Measurements from ENCODE around the gene CCDC134. TPM values are rescaled to one million over a fixed set of nuclear protein-coding genes. Genes with fewer than 3 reads are reported as not detected.

Gene CCDC134
- total and polyA plus RNA-seq, 2 of the 8 experiments (the other 6 are each of a cell fraction or from before 2014, with no cell fraction given), result 7.7 to 20.0 TPM

DNA sequence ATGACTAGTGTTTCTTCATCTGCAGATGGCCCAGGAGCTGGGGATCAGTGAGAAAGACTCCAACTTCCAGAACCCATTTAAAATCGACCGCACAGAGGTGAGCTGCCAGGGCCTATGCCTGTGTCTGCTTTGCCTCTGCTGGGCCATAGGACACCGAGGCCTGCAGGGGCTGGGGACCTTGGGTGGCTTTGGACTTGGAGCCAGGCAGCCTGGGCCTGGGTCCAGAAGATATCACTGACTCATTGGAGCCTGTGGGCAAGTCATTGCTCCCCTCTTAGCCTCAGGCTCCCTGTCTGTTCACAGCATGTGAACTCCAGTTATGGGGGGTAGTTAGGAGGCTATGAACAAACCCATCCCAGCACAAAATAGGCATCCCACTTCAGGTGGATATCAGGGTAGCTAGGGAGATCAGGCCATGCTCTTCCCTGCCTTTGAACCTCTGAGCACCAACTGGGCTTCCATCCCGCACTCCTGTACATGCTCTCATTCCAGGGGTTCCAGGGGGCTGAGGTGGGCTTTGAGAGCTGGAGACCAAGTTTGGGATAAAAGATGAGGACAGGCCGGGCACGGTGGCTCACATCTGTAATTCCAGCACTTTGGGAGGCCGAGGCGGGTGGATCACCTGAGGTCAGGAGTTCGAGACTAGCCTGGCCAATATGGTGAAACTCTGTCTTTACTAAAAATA is 13.4 kb downstream of the CCDC134 start:
- FAIRE-seq (no peak), DNase-seq (ENCODE audit: low read depth in 1 of 2, low spot score in 2 of 2) (no peak)
- H4K91ac ChIP-seq (replicated peaks; ENCODE audit: insufficient read length, low read length), result no peak overlapping the region
- H3K56ac ChIP-seq (replicated peaks; ENCODE audit: insufficient read length, low read depth, low read length), result no peak overlapping the region
- no peaks in the 10 kb centered on the region for H3K9me3 ChIP-seq (ENCODE audit: insufficient read depth in 2 of 2, low read depth in 1 of 2, low read length in 1 of 2)
- no peak overlapping the region for H2AK5ac ChIP-seq (ENCODE audit: low read depth, low read length)
- ChIA-PET CTCF (ENCODE audit: partially characterized antibody) (interaction anchor here (1.3 to 1.6 kb wide), 2 partner anchors 44 to 117 kb away, joined by 4 to 5 read pairs; no protein-coding TSS in a partner anchor), POLR2A (ENCODE audit: partially characterized antibody) (interaction anchor here (0.7 to 1.2 kb wide), 3 partner anchors 13 to 34 kb away, joined by 3 to 7 read pairs (median 5); partner anchors contain the start of gene CCDC134)
- H3K27me3 ChIP-seq (replicated peaks in 1 of 4; ENCODE audit: control insufficient read depth in 3 of 4, extremely low read depth in 1 of 4, insufficient read depth in 3 of 4, low read length in 3 of 4), result no peaks in the 10 kb centered on the region
- peaks cover 0 to 3% of the 10 kb centered on the region in 2 experiments; a peak in 2 of 4 replicates for H3K79me2 ChIP-seq (ENCODE audit: control insufficient read depth in 1 of 2, insufficient read depth in 2 of 2, low read length in 2 of 2)
- no peak overlapping the region for H3K14ac ChIP-seq (ENCODE audit: insufficient read length)
- H3K4me1 ChIP-seq (replicated peaks in 1 of 4; ENCODE audit: control insufficient read depth in 3 of 4, insufficient read depth in 4 of 4, low read length in 3 of 4), result no peaks in the 10 kb centered on the region
- H4K5ac ChIP-seq (ENCODE audit: insufficient read length, low read depth, low read length), result no peak overlapping the region
- no peak overlapping the region for H2AFZ ChIP-seq (ENCODE audit: low read length)
- H4K20me1 ChIP-seq (replicated peaks in 1 of 2; ENCODE audit: control insufficient read depth in 1 of 2, insufficient read depth in 2 of 2, low read length in 2 of 2), result peaks cover 5 to 9% of the 10 kb centered on the region in 2 experiments
- 97% methylated on average over 9 of the region's 9 CpGs; no CpG with 5 or more reads in 1 of the 2 experiments for WGBS, 2 experiments (ENCODE audit: extremely low coverage in 1 of 2, insufficient coverage in 1 of 2, insufficient read length in 1 of 2, insufficient replicate concordance in 2 of 2, low coverage in 1 of 2, low lambda C conversion rate in 2 of 2, missing lambda C conversion rate in 1 of 2)
- H4K8ac ChIP-seq (ENCODE audit: extremely low read depth, insufficient read depth, low read length), result no peak overlapping the region
- no peak overlapping the region for H3K27ac ChIP-seq (ENCODE audit: low read depth, low read length)
- H3K4ac ChIP-seq (replicated peaks; ENCODE audit: insufficient read length, low read depth, low read length), result no peak overlapping the region
- H3K23ac ChIP-seq (ENCODE audit: insufficient read length), result no peak overlapping the region
- H2BK120ac ChIP-seq (replicated peaks; ENCODE audit: low read depth, low read length), result no peak overlapping the region
- no peak overlapping the region for H2BK5ac ChIP-seq (ENCODE audit: low read depth, low read length)
- H2BK20ac ChIP-seq (ENCODE audit: low read length), result no peak overlapping the region
- no peak overlapping the region for H2BK12ac ChIP-seq (ENCODE audit: low read depth, low read length)
- H3K18ac ChIP-seq (ENCODE audit: extremely low read depth, low read length), result no peak overlapping the region
- no peak overlapping the region for H3K9ac ChIP-seq (replicated peaks in 1 of 4; ENCODE audit: extremely low read depth in 1 of 4, low read depth in 3 of 4, low read length in 3 of 4)
- H3K23me2 ChIP-seq (ENCODE audit: low read depth, low read length), result no peaks in the 10 kb centered on the region
- peaks cover 9% of the 10 kb centered on the region for H3K79me1 ChIP-seq (ENCODE audit: low read depth, low read length)
- no peak overlapping the region for H3K4me3 ChIP-seq (ENCODE audit: extremely low read depth in 1 of 4, insufficient read depth in 2 of 4, low read depth in 3 of 4, low read length in 4 of 4)
- H3K4me2 ChIP-seq (ENCODE audit: insufficient read depth in 1 of 2, low read depth in 2 of 2, low read length in 2 of 2), result no peak overlapping the region
- no peak overlapping the region for H2BK15ac ChIP-seq (ENCODE audit: low read length)
- peaks cover 2 to 23% (median 8%) of the 10 kb centered on the region in 4 experiments; a peak in 6 of 8 replicates for H3K36me3 ChIP-seq (ENCODE audit: control insufficient read depth in 2 of 4, insufficient read depth in 4 of 4, low read length in 3 of 4)
- TF ChIP-seq CTCF (IDR thresholded peaks at IDR 0.05; ENCODE audit: control extremely low read depth in 1 of 3, insufficient read depth in 1 of 3, low read depth in 1 of 3, low read length in 3 of 3), result no peak
- no peak for TF ChIP-seq CBX8 (IDR thresholded peaks at IDR 0.05; ENCODE audit: borderline replicate concordance, low read depth, low read length)
- no peak for TF ChIP-seq JUND (IDR thresholded peaks at IDR 0.05; ENCODE audit: low read length)
- no peak for TF ChIP-seq MAFK (IDR thresholded peaks at IDR 0.05; ENCODE audit: low read depth, low read length)
- no peak for TF ChIP-seq RAD21 (IDR thresholded peaks at IDR 0.05 in 1 of 2, conservative IDR thresholded peaks at IDR 0.05 in 1 of 2; ENCODE audit: low read depth in 2 of 2, low read length in 2 of 2)
- TF ChIP-seq CTBP2 (IDR thresholded peaks at IDR 0.05; ENCODE audit: borderline replicate concordance, insufficient read depth, insufficient read length, low read length), result no peak
- TF ChIP-seq SAP30 (IDR thresholded peaks at IDR 0.05; ENCODE audit: insufficient read depth, insufficient replicate concordance, low read length), result no peak
- TF ChIP-seq ZNF274 (IDR thresholded peaks at IDR 0.05; ENCODE audit: borderline replicate concordance, extremely low read depth, low read length), result no peak
- TF ChIP-seq SIX5 (IDR thresholded peaks at IDR 0.05; ENCODE audit: low read depth, low read length), result no peak

All from H1 (cell line).